Peyer's patch (tissue), 4 donors: ENCODE results near the gene TMEM97. TPM values are rescaled to one million over a fixed set of nuclear protein-coding genes. Genes with fewer than 3 reads are reported as not detected.

Experiments used
- DNase-seq, 3 donors: peaks; one replicate each; pipeline ENCODE4 v3.0.0-alpha.2; 2017 to 2019
- H3K27ac ChIP-seq, 4 donors: fragments of 200-600 bp; sonication (generic); one replicate each; pipeline ENCODE4 v1.5.1; 2016 to 2019
- H3K27me3 ChIP-seq, 2 donors: fragments of 200-600 bp; sonication (generic); one replicate each; pipeline ENCODE4 v1.5.1; 2019
- H3K36me3 ChIP-seq, 3 donors: fragments of 200-600 bp; sonication (generic); one replicate each; pipeline ENCODE4 v1.5.1; 2016 to 2019
- H3K4me1 ChIP-seq, 4 donors: fragments of 200-600 bp; sonication (generic); one replicate each; pipeline ENCODE4 v1.5.1; 2016 to 2019
- H3K4me3 ChIP-seq, 4 donors: fragments of 200-600 bp; sonication (generic); 1 replicate in 3 of 4; 2 replicates in 1 of 4; pipeline ENCODE4 v1.5.1; 2016 to 2019; ENCODE audit warnings: mild to moderate bottlenecking in 1 of 4
- H3K9me3 ChIP-seq, 4 donors: fragments of 200-600 bp; sonication (generic); one replicate each; pipeline ENCODE4 v1.5.1; 2016 to 2019; ENCODE audit warnings: mild to moderate bottlenecking in 1 of 4
- CTCF ChIP-seq, 6 experiments: fragments of 450-650 bp in 4 of 6; fragments of 200-600 bp in 2 of 6; sonication (generic) in 1 of 6; IDR thresholded peaks; one replicate each; pipeline ENCODE4 v1.5.1; 2017 to 2019; ENCODE audit warnings: antibody characterized with exemption in 6 of 6, mild to moderate bottlenecking in 3 of 6, moderate library complexity in 1 of 6
- POLR2A ChIP-seq, 2 donors: fragments of 450-650 bp; IDR thresholded peaks; one replicate each; pipeline ENCODE4 v1.5.1; 2017; ENCODE audit warnings: antibody characterized with exemption in 2 of 2, mild to moderate bottlenecking in 2 of 2, moderate library complexity in 2 of 2
- total RNA-seq, 4 donors: library from RNA; depleted of rRNA; stranded (reverse); fragments of >200 nt; gene quantifications; one replicate each; pipeline ENCODE4 v1.1.0, GENCODE V29; 2016

The TMEM97 gene
- total RNA-seq, 4 donors from 2014 or later, result 7.7 to 8.9 (median 8.1) TPM

GRCh38 chr17:28345419-28346198 is 26.6 kb downstream of the TMEM97 start:
- Histone ChIP-seq H3K9me3 (no peaks in the 10 kb centered on the region), H3K4me3 (no peak overlapping the region), H3K4me1 (no peaks in the 10 kb centered on the region), H3K36me3 (peaks cover 0 to 99% (median 3%) of the 10 kb centered on the region in 3 donors), H3K27ac (no peak overlapping the region), H3K27me3 (no peaks in the 10 kb centered on the region)
- TF ChIP-seq CTCF (IDR thresholded peaks at IDR 0.05) (no peak), POLR2A (IDR thresholded peaks at IDR 0.05) (no peak)
- no peak for DNase-seq

- no peak overlapping the region for H3K4me3 ChIP-seq
- H3K4me1 ChIP-seq, result no peaks in the 10 kb centered on the region
- H3K9me3 ChIP-seq, result no peaks in the 10 kb centered on the region
- DNase-seq, result no peak
- H3K36me3 ChIP-seq, result peaks cover 0 to 99% (median 3%) of the 10 kb centered on the region in 3 donors
- no peak for TF ChIP-seq CTCF (IDR thresholded peaks at IDR 0.05)
- H3K27me3 ChIP-seq, result no peaks in the 10 kb centered on the region
- no peak overlapping the region for H3K27ac ChIP-seq
Measured at GRCh38 chr17:28346199-28346580, 27.2 kb downstream of the TMEM97 start.

GRCh38 chr17:28346746-28347246 is 27.8 kb downstream of the TMEM97 start:
- H3K4me3 ChIP-seq, result no peak overlapping the region
- DNase-seq, result peak in 1 of 3 donors; percentile 33
- H3K27ac ChIP-seq, result no peak overlapping the region
- H3K36me3 ChIP-seq, result peaks cover 0 to 99% (median 3%) of the 10 kb centered on the region in 3 donors
- H3K27me3 ChIP-seq, result no peaks in the 10 kb centered on the region
- no peaks in the 10 kb centered on the region for H3K9me3 ChIP-seq
- TF ChIP-seq CTCF (IDR thresholded peaks at IDR 0.05) (peak in 3 of 6 experiments; percentile 31 to 38 (median 32)), POLR2A (IDR thresholded peaks at IDR 0.05) (no peak)
- no peaks in the 10 kb centered on the region for H3K4me1 ChIP-seq

GRCh38 chr17:28347261-28347891 is 28.4 kb downstream of the TMEM97 start:
- TF ChIP-seq CTCF (IDR thresholded peaks at IDR 0.05), result no peak
- TF ChIP-seq POLR2A (IDR thresholded peaks at IDR 0.05), result no peak
- Histone ChIP-seq H3K27ac (no peak overlapping the region), H3K27me3 (no peaks in the 10 kb centered on the region), H3K4me1 (no peaks in the 10 kb centered on the region), H3K9me3 (no peaks in the 10 kb centered on the region), H3K4me3 (no peak overlapping the region), H3K36me3 (peaks cover 0 to 97% (median 0%) of the 10 kb centered on the region in 3 donors)
- DNase-seq, result peak in 1 of 3 donors; percentile 25

GRCh38 chr17:28348979-28349378 is 30.0 kb downstream of the TMEM97 start:
- Histone ChIP-seq H3K4me3 (no peak overlapping the region), H3K9me3 (no peaks in the 10 kb centered on the region), H3K36me3 (peaks cover 0 to 96% (median 0%) of the 10 kb centered on the region in 3 donors), H3K27ac (no peak overlapping the region), H3K27me3 (no peaks in the 10 kb centered on the region), H3K4me1 (no peaks in the 10 kb centered on the region)
- TF ChIP-seq POLR2A (IDR thresholded peaks at IDR 0.05) (no peak), CTCF (IDR thresholded peaks at IDR 0.05) (no peak)
- peak in 1 of 3 donors; percentile 29 for DNase-seq
